Tibial nerve (tissue), 4 donors: ENCODE data around the gene PRKAG3. TPM values are rescaled to one million over a fixed set of nuclear protein-coding genes. Genes with fewer than 3 reads are reported as not detected.

Experiments used
- DNase-seq, 2 donors: peaks; one replicate each; pipeline ENCODE4 v3.0.0-alpha.2; 2019; ENCODE audit warnings: low spot score in 2 of 2
- H3K27ac ChIP-seq, 4 donors: fragments of 200-600 bp; sonication (generic) in 3 of 4; one replicate each; pipeline ENCODE4 v1.5.1; 2017 to 2019; ENCODE audit warnings: mild to moderate bottlenecking in 1 of 4
- H3K27me3 ChIP-seq, 2 donors: fragments of 200-600 bp; sonication (generic) in 1 of 2; one replicate each; pipeline versions ENCODE4 v1.5.1 to v1.6.0; 2017 to 2019
- H3K36me3 ChIP-seq, 3 donors: fragments of 200-600 bp; sonication (generic); one replicate each; pipeline ENCODE4 v1.5.1; 2018 to 2019
- H3K4me1 ChIP-seq, 4 donors: fragments of 200-600 bp; sonication (generic) in 3 of 4; one replicate each; pipeline ENCODE4 v1.5.1; 2017 to 2019
- H3K4me3 ChIP-seq, 4 donors: fragments of 200-600 bp; sonication (generic) in 3 of 4; one replicate each; pipeline ENCODE4 v1.5.1; 2017 to 2019; ENCODE audit warnings: mild to moderate bottlenecking in 1 of 4, moderate library complexity in 1 of 4
- H3K9me3 ChIP-seq, 4 donors: fragments of 200-600 bp; sonication (generic) in 3 of 4; one replicate each; pipeline ENCODE4 v1.5.1; 2017 to 2019
- CTCF ChIP-seq, 5 experiments: fragments of 200-600 bp in 3 of 5; fragments of 450-650 bp in 2 of 5; sonication (generic) in 3 of 5; IDR thresholded peaks; one replicate each; pipeline ENCODE4 v1.5.1; 2016 to 2019; ENCODE audit warnings: antibody characterized with exemption in 5 of 5, mild to moderate bottlenecking in 3 of 5, moderate library complexity in 2 of 5
- EP300 ChIP-seq, 2 donors: sonication (generic); formaldehyde crosslinking; IDR thresholded peaks; one replicate each; pipeline ENCODE4 v1.6.1; 2017; ENCODE audit warnings: antibody characterized with exemption in 2 of 2, mild to moderate bottlenecking in 1 of 2
- POLR2A ChIP-seq, 2 donors: fragments of 450-650 bp; IDR thresholded peaks; one replicate each; pipeline ENCODE4 v1.6.1; 2017; ENCODE audit warnings: antibody characterized with exemption in 2 of 2, mild to moderate bottlenecking in 2 of 2, moderate library complexity in 2 of 2
- WGBS, 2 donors: methylation state at CpG; one replicate each; pipeline ENCODE4 v1.1.5; 2018; 5-methylcytosine and 5-hydroxymethylcytosine counted together
- total RNA-seq, 4 donors: library from RNA; depleted of rRNA; stranded (reverse); fragments of >200 nt; gene quantifications; one replicate each; pipeline ENCODE4 v1.1.0, GENCODE V29; 2016

Gene PRKAG3
- total RNA-seq, 4 donors from 2014 or later, result not detected

- no peaks in the 10 kb centered on the region for H3K9me3 ChIP-seq
- TF ChIP-seq EP300 (IDR thresholded peaks at IDR 0.05), result no peak
- no peak for TF ChIP-seq POLR2A (IDR thresholded peaks at IDR 0.05)
- no peak for TF ChIP-seq CTCF (IDR thresholded peaks at IDR 0.05)
- 66 to 81% methylated on average over 3 of the region's 3 CpGs for WGBS, 2 donors
Observed at GRCh38 chr2:218863021-218863520, 31.5 kb upstream of the PRKAG3 start.

GRCh38 chr2:218861645-218862318 is 30.2 kb upstream of the PRKAG3 start:
- DNase-seq, result no peak
- peaks cover 0 to 29% of the 10 kb centered on the region in 2 donors for H3K27me3 ChIP-seq
- peak overlapping the region in 2 of 4 donors; percentile 90 to 92 for H3K27ac ChIP-seq
- peak overlapping the region in 1 of 4 donors; percentile 67 for H3K4me3 ChIP-seq
- no peaks in the 10 kb centered on the region for H3K36me3 ChIP-seq
- 59 to 70% methylated on average over 7 of the region's 7 CpGs for WGBS, 2 donors
- H3K4me1 ChIP-seq, result peaks cover 0 to 92% (median 20%) of the 10 kb centered on the region in 4 donors
- TF ChIP-seq POLR2A (IDR thresholded peaks at IDR 0.05), result no peak
- TF ChIP-seq EP300 (IDR thresholded peaks at IDR 0.05), result no peak
- no peak for TF ChIP-seq CTCF (IDR thresholded peaks at IDR 0.05)
- no peaks in the 10 kb centered on the region for H3K9me3 ChIP-seq

More at GRCh38 chr2:218863021-218863520, 31.5 kb upstream of the PRKAG3 start:
- Histone ChIP-seq H3K36me3 (no peaks in the 10 kb centered on the region), H3K4me1 (peaks cover 0 to 92% (median 26%) of the 10 kb centered on the region in 4 donors), H3K27ac (peak overlapping the region in 2 of 4 donors; percentile 52 to 92), H3K27me3 (peaks cover 0 to 32% of the 10 kb centered on the region in 2 donors), H3K4me3 (no peak overlapping the region)
- DNase-seq, result no peak

GRCh38 chr2:218860950-218861381 is 29.4 kb upstream of the PRKAG3 start:
- peaks cover 0 to 90% (median 17%) of the 10 kb centered on the region in 4 donors for H3K4me1 ChIP-seq
- H3K36me3 ChIP-seq, result no peaks in the 10 kb centered on the region
- H3K27ac ChIP-seq, result peak overlapping the region; percentile 81 to 92 (median 87)
- H3K4me3 ChIP-seq, result peak overlapping the region; percentile 47 to 67 (median 58)
- H3K9me3 ChIP-seq, result no peaks in the 10 kb centered on the region
- DNase-seq, result peak; percentile 51 to 54
- WGBS, 2 donors, result 3 to 6% methylated on average over 21 of the region's 21 CpGs
- peaks cover 0 to 29% of the 10 kb centered on the region in 2 donors for H3K27me3 ChIP-seq
- no peak for TF ChIP-seq CTCF (IDR thresholded peaks at IDR 0.05)
- TF ChIP-seq POLR2A (IDR thresholded peaks at IDR 0.05), result peak; percentile 10 to 70
- peak in 1 of 2 donors; percentile 91 for TF ChIP-seq EP300 (IDR thresholded peaks at IDR 0.05)

GRCh38 chr2:218859988-218860831 is 28.6 kb upstream of the PRKAG3 start:
- no peaks in the 10 kb centered on the region for H3K36me3 ChIP-seq
- peak in 1 of 2 donors; percentile 21 for TF ChIP-seq EP300 (IDR thresholded peaks at IDR 0.05)
- no peak for TF ChIP-seq CTCF (IDR thresholded peaks at IDR 0.05)
- TF ChIP-seq POLR2A (IDR thresholded peaks at IDR 0.05), result peak in 1 of 2 donors; percentile 29
- peak overlapping the region; percentile 47 to 67 (median 58) for H3K4me3 ChIP-seq
- 3 to 6% methylated on average over 28 to 33 of the region's 47 CpGs for WGBS, 2 donors
- peaks cover 0 to 33% of the 10 kb centered on the region in 2 donors for H3K27me3 ChIP-seq
- no peaks in the 10 kb centered on the region for H3K9me3 ChIP-seq
- H3K27ac ChIP-seq, result peak overlapping the region; percentile 81 to 92 (median 87)
- H3K4me1 ChIP-seq, result peaks cover 0 to 88% (median 14%) of the 10 kb centered on the region in 4 donors
- no peak for DNase-seq
